Measurements from ENCODE around the gene SH2D6.

SH2D6 gene

GRCh38 chr2:85440729-85441128, 22.2 kb downstream of the SH2D6 start:
- DNase-seq: no peak

DNA sequence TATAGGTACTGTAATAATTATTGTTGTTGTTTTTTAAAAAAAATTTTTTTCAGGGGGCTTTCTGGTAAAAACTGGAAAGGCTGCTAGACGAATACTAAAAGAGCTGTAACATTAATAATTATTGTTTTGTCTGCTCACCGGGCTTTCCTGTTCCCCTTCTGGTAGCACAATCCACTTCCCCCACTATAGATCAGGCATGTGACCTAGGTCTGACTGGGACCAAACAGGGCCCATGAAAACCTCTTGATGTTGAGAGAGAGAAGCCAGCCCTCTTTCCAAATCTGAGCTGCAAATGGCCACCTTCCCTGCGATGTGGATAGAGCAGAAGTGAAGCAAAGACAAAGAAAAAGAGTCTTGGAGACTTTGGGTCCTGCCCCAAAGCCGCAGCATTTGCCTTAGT, 23.4 kb downstream of the SH2D6 start:
- DNase-seq: no peak

DNA sequence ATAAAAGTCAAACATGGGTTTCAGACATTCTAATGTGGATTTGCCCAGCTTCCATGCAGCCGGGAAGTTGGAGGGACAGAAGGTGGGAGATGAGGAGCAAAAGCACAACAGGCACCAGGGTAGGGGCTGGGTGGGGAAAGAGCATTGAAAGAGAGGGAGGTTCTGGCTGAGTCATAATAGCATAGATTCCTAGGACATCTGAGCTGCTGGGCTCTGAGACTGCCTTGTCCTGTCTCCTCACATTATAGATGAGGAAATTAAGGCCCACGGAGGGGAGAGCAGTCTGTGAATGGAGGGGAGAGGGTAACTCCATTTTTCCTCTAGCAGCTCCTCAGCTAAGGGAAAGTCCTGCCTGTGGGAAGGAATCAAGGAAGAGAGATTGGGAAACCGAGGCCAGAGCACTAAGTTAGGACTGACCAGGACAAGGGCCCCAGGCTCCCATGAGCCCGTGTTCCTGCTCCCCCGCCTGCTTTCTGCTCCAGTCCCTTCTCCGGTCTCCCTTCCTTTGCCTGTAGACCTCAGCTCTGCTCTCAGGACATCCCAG, 26.2 kb downstream of the SH2D6 start:
- DNase-seq: no peak

DNA sequence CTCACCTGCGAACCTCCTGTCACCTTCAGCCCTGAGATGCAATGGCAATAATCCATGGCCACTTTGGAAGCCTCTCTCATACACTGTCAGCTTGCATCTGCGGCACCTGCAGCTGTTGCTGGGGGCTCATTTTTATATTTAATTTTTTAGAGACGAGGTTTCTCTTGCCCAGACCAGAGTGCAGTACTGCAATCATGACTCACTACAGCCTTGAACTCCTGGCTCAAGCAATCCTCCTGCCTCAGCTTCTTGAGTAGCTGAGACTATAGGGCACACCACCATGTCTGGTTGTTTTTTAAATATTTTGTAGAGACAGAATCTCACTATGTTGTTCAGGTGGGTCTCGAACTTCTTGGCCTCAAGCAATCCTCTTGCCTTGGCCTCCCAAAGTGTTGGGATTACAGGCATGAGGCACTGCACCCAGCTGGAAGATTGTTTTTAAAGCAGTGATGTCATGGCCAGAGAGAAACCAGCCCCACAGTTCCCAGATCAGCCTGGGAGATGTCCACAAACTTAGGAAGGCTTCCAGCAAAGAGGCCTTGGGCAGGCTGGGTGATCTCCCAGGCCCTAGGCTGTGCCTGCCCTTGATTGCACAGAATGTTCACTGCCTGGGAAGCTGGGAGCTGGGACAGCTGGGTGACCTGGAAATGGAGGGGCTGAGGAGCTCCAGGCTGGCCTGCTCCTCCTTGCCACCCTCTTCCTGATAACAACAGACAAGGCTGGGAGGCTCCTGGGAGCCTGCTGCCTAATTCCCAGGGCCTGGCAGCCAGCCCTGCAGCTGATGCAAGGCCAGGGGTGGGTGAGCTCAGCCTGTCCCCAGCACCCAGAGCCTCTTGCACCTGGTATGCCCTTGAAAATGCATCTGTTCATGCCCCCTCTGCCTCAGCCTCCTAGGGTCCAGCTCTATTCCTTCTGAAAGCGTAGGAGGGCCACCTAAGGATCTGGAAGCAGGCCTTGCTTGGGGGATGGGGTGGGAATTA, 27.1 kb downstream of the SH2D6 start:
- DNase-seq: no peak

- DNase-seq: no peak
Observed at GRCh38 chr2:85446296-85447221, 28.0 kb downstream of the SH2D6 start.

DNA sequence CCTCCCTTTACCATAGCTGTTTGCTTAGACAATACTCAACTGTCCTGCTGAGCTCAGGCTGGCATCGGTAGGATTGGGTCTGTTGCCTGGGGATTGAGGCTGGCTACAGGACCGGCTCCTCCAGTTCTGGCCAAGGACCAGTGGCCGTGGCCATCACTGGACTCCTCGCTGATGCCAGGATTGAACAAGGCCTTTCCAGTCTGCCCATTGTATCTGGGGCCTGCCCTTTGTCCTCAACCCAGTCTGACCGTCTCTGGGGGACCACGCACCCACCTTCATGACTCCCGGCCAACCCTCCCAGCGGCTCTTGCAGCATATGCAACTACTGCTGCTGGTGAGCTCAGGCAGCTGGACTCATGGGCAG, 28.7 kb downstream of the SH2D6 start:
- no peak for DNase-seq

DNA sequence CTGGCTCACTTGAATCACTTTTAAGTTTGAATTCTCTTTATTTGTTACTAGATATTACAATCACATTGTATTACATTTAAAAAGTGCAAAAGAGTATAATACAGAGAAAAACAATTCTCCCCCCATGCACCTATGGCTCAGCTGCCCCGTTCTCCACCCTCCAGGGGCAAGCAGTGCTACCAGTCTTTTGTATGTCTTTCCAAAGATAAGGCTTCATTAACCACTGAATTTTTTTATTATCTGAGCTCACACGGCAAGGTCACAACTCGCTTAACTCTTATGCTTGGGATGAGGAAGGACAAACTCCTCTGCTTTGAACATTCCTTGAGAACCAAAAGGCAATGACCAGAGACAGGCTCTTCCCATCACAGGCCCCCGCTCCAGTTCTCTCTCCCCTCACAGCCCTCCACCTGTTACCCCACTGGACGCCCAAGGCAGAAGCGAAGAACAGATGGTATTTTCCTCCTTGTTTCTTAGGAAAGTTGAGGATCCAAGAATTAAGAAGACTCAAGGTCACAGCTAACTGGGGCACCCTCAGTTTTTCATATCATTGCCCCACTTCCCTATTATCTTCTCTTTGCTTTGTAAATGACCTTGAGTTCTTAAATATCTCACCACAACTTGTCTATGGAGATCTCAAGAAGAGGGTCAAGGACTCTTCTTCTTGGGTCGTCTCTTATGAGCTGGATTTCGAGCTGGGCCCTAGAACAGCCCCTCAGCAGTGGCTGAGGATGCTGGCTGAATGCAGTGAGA, 30.1 kb downstream of the SH2D6 start:
- no peak for DNase-seq

DNA sequence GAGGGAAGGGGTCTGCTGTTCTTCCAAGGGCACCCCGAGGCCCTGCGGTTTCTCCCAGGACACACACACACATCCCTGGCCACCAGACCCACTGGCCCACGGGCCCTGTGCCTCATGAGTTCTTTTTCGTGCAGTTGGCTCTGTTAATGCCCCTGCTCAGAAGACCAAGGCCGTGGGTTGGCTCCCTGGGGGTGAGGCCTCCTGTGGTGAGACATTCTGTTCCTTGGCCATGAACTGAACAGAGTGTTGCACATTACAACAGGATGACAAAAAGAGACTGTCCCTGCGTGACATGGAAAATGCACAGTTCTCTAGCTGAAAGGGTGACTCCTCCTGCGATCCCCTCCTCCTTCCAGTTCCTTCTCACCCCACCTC, 30.7 kb downstream of the SH2D6 start:
- no peak for DNase-seq

DNA sequence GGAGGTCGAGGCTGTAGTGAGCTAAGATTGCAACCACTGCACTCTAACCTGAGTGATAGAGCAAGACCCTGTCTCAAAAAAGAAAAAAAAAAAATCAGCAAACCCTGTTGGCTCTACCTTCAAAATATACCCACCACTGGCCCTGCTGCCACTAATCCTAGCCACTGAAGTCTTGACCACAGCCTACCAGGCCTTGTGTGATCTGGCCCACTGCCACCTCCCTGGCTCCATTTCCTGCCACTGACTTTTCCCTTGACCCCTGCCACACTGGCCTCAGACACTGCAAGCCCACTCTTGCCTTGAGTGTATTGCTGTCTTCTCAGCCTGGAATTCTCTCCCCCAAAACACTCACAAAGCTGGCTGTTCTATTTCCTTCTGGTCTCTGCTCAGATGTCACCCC, 33.7 kb downstream of the SH2D6 start:
- DNase-seq: no peak

GRCh38 chr2:85453571-85453970, 35.1 kb downstream of the SH2D6 start:
- DNase-seq: no peak

DNA sequence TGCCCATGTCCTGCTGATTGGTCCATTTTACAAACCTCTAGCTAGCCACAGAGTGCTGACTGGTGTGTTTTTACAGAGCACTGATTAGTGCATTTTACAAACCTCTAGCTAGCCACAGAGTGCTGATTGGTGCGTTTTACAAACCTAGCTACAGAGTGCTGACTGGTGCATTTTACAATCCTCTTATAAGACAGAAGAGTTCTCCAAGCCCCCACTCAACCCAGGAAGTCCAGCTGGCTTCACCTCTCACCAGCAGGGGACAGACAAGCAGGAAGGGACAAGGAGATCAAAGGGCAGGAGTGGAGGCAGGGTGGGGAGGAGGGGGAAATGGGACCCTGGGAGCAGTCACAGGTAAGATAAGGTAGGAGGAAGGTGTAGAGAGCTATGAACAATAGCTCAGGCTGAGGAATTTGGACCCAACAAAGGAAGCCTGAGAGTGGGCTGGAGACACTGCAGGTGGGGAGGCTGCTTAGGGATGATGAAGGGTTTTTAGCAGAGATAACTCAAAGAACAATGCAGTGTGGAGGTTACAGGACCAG, 37.1 kb downstream of the SH2D6 start:
- no peak for DNase-seq

- DNase-seq: no peak
Observed at GRCh38 chr2:85457043-85457442, 38.5 kb downstream of the SH2D6 start.

DNA sequence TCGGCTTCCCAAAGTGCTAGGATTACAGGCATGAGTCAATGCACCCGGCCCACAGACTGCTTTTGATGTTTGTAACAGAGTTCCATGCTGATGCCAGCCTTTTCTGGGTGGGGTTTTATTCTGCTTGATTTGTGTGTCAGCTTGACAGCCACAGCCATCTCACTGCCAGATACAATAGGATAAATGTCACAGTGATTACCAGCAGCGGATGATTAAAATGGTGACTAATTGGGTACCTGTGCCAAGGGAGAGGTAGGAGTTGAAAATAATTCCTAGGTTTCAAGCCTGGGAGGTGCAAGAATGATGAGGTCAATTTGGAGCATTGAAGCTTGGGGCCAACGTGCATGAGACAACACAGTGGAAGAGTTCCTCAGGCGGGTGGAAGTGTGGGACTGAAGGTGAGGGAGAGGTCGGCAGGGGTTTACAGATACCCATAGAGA, 39.4 kb downstream of the SH2D6 start:
- no peak for DNase-seq

DNA sequence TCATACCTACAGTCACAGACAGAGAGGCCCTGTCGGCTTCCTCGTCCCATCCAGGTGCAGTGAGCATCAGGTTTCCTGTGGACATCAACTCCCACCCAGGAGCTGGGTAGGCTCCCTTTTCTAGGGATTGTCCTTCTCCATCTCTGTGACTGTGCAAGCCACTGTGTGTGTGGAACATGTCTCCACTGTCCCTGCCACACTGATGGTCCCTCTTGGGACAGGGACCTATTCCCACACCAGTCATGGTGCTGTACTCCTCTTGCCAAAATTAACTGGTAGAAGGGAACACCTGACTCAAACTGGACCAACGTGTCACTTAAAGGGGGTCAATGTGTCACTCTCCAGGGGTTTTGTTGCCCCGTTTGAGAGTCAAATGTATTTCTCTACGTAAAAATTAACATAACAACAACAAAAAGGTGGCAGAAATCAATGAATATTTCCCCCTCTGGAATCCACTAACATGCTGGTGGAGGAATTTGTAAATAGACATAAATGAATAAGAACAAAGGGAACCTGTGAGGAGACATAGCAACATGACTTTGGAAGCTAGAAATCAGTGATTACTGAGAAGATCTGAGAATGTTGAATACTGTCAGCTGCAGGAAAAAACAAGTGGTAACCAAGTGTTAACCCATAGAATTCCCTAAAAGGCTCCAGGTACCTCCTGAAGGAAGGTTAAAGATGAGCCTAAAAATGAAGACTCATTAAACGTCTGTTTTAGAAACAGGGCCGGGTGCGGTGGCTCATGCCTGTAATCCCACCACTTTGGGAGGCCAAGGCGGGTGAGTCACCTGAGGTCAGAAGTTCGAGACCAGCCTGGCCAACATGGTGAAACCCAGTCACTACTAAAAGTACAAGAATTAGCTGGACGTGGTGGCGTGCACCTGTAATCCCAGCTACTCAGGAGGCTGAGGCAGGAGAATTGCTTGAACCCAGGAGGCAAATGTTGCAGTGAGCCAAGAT, 40.4 kb downstream of the SH2D6 start:
- no peak for DNase-seq

- no peak for DNase-seq
Observed at GRCh38 chr2:85459771-85460170, 41.3 kb downstream of the SH2D6 start.

GRCh38 chr2:85462322-85462721, 43.8 kb downstream of the SH2D6 start:
- DNase-seq: no peak

GRCh38 chr2:85468096-85468703, 49.7 kb downstream of the SH2D6 start:
- no peak for DNase-seq

- DNase-seq: peak; percentile 49
Observed at GRCh38 chr2:85468704-85469349, 50.3 kb downstream of the SH2D6 start.

Measured in right kidney (tissue), 1 donor.